GM19468 (cell line): ENCODE results near the gene BPIFB3.
"Not testable (repeated sequence)": the region's sequence is repeated elsewhere in the genome, so short reads cannot be mapped to it uniquely, and the experiment has no call there.

Experiments
- ATAC-seq: cut with Tn5 transposase; IDR thresholded peaks from one replicate; pipeline ENCODE4 v1.9.1; 2021; ENCODE audit warnings: mild to moderate bottlenecking, moderate library complexity, moderate number of reproducible peaks; ENCODE audit not compliant: unreplicated experiment; ENCODE audit errors: extremely low read depth

Gene BPIFB3

DNA sequence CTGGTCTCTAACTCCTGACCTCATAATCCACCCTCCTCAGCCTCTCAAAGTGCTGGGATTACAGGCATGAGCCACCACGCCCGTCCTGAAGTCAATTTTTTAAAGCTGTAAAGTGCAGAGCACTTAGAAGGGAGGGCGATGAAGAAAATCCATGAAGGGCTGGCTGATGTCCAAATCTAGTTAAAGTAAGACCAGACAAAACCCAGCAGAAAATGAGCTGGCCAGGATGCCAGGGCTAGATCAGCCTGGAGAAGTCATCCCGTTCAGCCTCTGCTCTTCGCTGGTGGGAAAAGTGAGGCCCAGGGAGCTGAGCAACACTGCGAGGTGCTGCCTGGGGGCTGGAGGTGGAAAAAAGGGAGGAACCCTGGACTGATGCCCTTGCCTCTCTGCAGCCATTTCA lies 28.8 kb downstream of the BPIFB3 start:
- no peak for ATAC-seq

DNA sequence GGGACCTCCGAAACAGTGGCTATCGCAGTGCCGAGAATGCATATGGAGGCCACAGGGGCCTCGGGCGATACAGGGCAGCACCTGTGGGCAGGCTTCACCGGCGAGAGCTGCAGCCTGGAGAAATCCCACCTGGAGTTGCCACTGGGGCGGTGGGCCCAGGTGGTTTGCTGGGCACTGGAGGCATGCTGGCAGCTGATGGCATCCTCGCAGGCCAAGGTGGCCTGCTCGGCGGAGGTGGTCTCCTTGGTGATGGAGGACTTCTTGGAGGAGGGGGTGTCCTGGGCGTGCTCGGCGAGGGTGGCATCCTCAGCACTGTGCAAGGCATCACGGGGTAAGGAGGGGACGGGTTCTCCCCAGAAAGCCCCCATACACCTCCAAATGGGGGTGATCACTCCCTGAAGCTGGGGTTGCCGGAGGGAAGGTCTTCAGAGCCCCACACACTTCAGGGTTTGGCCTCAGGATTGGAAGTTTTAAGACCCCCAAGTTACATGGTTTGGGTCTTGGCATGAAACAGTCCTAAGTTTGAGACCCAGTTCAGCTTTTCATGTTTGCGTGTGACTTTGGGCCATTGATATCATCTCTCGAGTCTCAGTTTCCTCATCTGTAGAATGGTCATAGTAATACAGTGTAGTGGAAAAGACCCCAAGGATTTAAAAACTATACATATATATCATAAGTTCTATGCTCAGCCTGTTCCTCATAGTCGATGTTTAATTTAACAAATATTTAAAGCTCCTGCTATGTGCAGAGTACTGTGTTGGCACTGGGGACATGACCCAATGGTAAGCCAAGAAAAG lies 30.0 kb downstream of the BPIFB3 start:
- no peak for ATAC-seq

GRCh38 chr20:33084722-33085121 lies 31.0 kb downstream of the BPIFB3 start:
- ATAC-seq = no peak

GRCh38 chr20:33086052-33086722 lies 32.5 kb downstream of the BPIFB3 start:
- ATAC-seq = no peak

GRCh38 chr20:33091147-33091546 lies 37.4 kb downstream of the BPIFB3 start:
- no peak for ATAC-seq

DNA sequence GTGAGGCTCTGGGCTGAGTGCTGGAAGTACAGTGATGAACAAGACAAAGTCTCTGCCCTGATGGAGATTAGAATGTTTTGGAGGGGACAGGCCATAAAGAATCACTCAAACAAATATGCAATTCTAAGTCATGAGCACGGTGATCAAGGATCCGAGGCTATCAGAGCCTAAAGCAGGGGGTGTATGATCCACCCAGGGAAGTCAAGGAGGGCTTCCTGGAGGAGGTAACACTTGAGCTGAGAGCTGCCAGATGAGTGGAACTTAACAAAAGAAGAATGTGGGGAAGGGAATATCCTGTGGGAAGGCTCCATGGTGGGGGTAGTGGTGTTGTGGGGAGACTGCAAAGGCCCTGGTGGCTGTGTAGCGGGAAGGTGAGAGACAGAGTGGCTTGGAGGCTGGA lies 38.0 kb downstream of the BPIFB3 start:
- ATAC-seq = no peak

GRCh38 chr20:33092361-33092760 lies 38.7 kb downstream of the BPIFB3 start:
- ATAC-seq = no peak

GRCh38 chr20:33093074-33093473 lies 39.4 kb downstream of the BPIFB3 start:
- no peak for ATAC-seq

DNA sequence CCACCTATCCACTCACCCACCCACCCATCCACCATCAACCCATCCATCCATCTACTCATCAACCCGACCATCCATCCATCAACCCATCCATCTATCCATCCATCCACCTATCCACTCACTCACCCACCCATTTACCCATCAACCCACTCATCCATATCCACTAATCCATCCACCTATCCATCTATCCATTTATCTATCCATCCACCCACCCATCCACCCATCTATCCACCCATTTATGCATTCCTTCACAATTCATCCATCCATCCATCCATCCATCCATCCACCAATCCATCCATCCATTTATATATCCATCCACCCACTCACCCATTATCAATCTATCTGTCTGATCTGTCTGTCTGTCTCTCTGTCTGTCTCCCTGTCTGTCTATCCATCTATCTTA lies 39.9 kb downstream of the BPIFB3 start:
- ATAC-seq = no peak

- no peak for ATAC-seq
Observed at GRCh38 chr20:33095249-33095648, 41.5 kb downstream of the BPIFB3 start.

GRCh38 chr20:33095902-33096584 lies 42.3 kb downstream of the BPIFB3 start:
- ATAC-seq = not testable (repeated sequence)

GRCh38 chr20:33097001-33097400 lies 43.3 kb downstream of the BPIFB3 start:
- no peak for ATAC-seq

- ATAC-seq = no peak
Observed at GRCh38 chr20:33099843-33100538, 46.3 kb downstream of the BPIFB3 start.

DNA sequence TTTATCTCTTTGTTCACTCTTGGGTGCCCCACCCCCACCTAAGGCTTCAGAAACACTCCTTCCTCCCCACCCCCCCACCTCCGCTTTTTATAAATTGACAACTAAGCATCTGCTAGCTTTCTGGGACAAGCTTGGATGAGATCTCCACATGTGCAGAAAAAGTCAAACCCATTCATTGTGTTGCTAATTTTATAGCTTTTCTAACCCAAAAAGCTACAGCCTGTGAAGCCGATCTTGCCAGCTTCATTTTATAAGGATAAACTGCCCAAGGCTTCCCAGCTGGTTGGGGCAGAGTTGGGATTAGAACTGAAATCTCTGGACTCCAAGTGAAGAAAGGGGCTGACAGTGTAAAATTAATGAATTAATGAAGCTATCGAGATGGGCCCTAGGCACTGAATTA lies 49.9 kb downstream of the BPIFB3 start:
- no peak for ATAC-seq

DNA sequence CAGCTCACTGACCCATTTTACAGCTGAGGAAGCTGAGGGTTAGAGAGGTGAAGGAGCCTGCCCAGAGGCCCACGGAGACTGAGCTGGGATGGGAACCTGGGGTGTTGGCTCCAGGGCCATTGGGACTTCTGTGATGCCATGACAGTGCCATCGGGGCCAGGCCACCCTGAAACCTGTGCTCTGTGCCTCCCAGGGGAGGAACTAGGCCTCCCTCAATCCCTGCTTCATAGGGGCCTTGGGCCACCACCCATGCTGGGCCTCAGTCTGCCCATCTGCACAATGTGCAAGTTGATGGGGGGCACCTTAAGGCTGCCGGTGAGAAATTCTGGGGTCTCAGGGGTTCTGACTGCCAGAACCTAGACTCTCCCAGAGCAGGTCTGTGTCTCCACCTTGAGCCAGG lies 50.6 kb downstream of the BPIFB3 start:
- no peak for ATAC-seq

GRCh38 chr20:33105316-33105924 lies 51.7 kb downstream of the BPIFB3 start:
- no peak for ATAC-seq

- ATAC-seq = not testable (repeated sequence)
Observed at GRCh38 chr20:33106058-33106620, 52.4 kb downstream of the BPIFB3 start.

DNA sequence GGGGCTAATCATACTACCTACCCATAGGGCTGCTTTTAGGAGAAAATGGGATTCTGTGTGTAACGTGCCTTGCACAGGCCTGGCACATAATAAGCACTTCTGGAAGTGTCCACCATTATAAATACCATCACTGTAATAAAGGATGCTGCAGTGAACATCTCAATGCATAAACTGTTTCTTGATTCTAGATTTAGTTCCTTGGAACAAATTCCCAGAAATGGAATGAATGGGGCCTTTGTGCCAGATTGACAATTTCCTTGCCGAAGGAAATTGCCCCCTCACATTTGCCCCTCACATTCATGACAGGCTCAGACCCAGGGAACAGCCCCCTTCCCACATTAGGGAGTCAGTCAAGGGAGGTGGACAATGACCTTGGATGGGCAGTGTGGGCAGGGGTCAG lies 55.0 kb downstream of the BPIFB3 start:
- no peak for ATAC-seq

- ATAC-seq = no peak
Observed at GRCh38 chr20:33110147-33110825, 56.6 kb downstream of the BPIFB3 start.
